Left renal pelvis (tissue), 4 donors: ENCODE results near the gene SLC22A3. TPM values are rescaled to one million over a fixed set of nuclear protein-coding genes. Genes with fewer than 3 reads are reported as not detected.
"Not testable (repeated sequence)": the region's sequence is repeated elsewhere in the genome, so short reads cannot be mapped to it uniquely, and the experiment has no call there.

Source experiments
- DNase-seq, 4 donors: peaks; one replicate each; pipeline ENCODE4 v3.0.0-alpha.2; 2013; ENCODE audit warnings: low read depth in 4 of 4, low spot score in 3 of 4
- polyA plus RNA-seq, 4 donors: library from polyadenylated mRNA; unstranded; fragments of 120-200 nt; gene quantifications; one replicate each; pipeline ENCODE4 v1.2.1, GENCODE V29; 2013; ENCODE audit not compliant: insufficient read length in 4 of 4

Gene SLC22A3
- polyA plus RNA-seq, 4 donors, result 3.9 to 25.9 (median 5.7) TPM

GRCh38 chr6:160367798-160368547, 19.8 kb downstream of the SLC22A3 start:
- DNase-seq, result no peak

- DNase-seq, result no peak
Measured at GRCh38 chr6:160368670-160369069, 20.5 kb downstream of the SLC22A3 start.

GRCh38 chr6:160373601-160374000, 25.4 kb downstream of the SLC22A3 start:
- DNase-seq, result not testable (repeated sequence)

GRCh38 chr6:160374836-160375560, 26.8 kb downstream of the SLC22A3 start:
- no peak for DNase-seq

- DNase-seq, result no peak
Measured at GRCh38 chr6:160375561-160375949, 27.4 kb downstream of the SLC22A3 start.

- DNase-seq, result no peak
Measured at GRCh38 chr6:160376445-160376844, 28.3 kb downstream of the SLC22A3 start.

- no peak for DNase-seq
Measured at GRCh38 chr6:160378218-160378617, 30.0 kb downstream of the SLC22A3 start.

GRCh38 chr6:160378882-160379281, 30.7 kb downstream of the SLC22A3 start:
- no peak for DNase-seq

GRCh38 chr6:160379466-160379865, 31.3 kb downstream of the SLC22A3 start:
- DNase-seq, result no peak

GRCh38 chr6:160382946-160383345, 34.8 kb downstream of the SLC22A3 start:
- no peak for DNase-seq

GRCh38 chr6:160386869-160387530, 38.8 kb downstream of the SLC22A3 start:
- no peak for DNase-seq

GRCh38 chr6:160387916-160388643, 39.9 kb downstream of the SLC22A3 start:
- DNase-seq, result no peak

- DNase-seq, result no peak
Measured at GRCh38 chr6:160388922-160389321, 40.7 kb downstream of the SLC22A3 start.

GRCh38 chr6:160391419-160392116, 43.4 kb downstream of the SLC22A3 start:
- no peak for DNase-seq

GRCh38 chr6:160393442-160393841, 45.3 kb downstream of the SLC22A3 start:
- not testable (repeated sequence) for DNase-seq

- no peak for DNase-seq
Measured at GRCh38 chr6:160393891-160394653, 45.9 kb downstream of the SLC22A3 start.

- no peak for DNase-seq
Measured at GRCh38 chr6:160394654-160395035, 46.5 kb downstream of the SLC22A3 start.

GRCh38 chr6:160395187-160395586, 47.0 kb downstream of the SLC22A3 start:
- DNase-seq, result no peak

- DNase-seq, result no peak
Measured at GRCh38 chr6:160396292-160396691, 48.1 kb downstream of the SLC22A3 start.
